ENCODE data around the gene MKLN1. TPM values are rescaled to one million over a fixed set of nuclear protein-coding genes. Genes with fewer than 3 reads are reported as not detected.
"Not testable (repeated sequence)": the region's sequence is repeated elsewhere in the genome, so short reads cannot be mapped to it uniquely, and the experiment has no call there.

The MKLN1 gene
- total RNA-seq, 1 donor from 2014 or later = 66.0 TPM

GRCh38 chr7:131456338-131456737 is 128.7 kb downstream of the MKLN1 start:
- intact Hi-C loops (cut with DNase I) = no loop called here
- no peak overlapping the region for H3K27ac ChIP-seq
- H3K9me3 ChIP-seq = no peaks in the 10 kb centered on the region

GRCh38 chr7:131459256-131459655 is 131.6 kb downstream of the MKLN1 start:
- Histone ChIP-seq H3K9me3 (no peaks in the 10 kb centered on the region), H3K4me1 (no peaks in the 10 kb centered on the region), H3K4me3 (no peak overlapping the region), H3K27ac (no peak overlapping the region), H3K36me3 (peaks cover 22% of the 10 kb centered on the region), H3K27me3 (no peaks in the 10 kb centered on the region)
- no peak for TF ChIP-seq CTCF (IDR thresholded peaks at IDR 0.05)
- intact Hi-C loops (cut with DNase I) = no loop called here
- ATAC-seq = no peak
- DNase-seq = no peak

More at GRCh38 chr7:131456338-131456737, 128.7 kb downstream of the MKLN1 start:
- Histone ChIP-seq H3K4me3 (no peak overlapping the region), H3K4me1 (no peaks in the 10 kb centered on the region), H3K27me3 (no peaks in the 10 kb centered on the region), H3K36me3 (peaks cover 7% of the 10 kb centered on the region)
- DNase-seq = no peak
- ATAC-seq = no peak
- no peak for TF ChIP-seq CTCF (IDR thresholded peaks at IDR 0.05)

- H3K36me3 ChIP-seq = peaks cover 50% of the 10 kb centered on the region
- TF ChIP-seq CTCF (IDR thresholded peaks at IDR 0.05) = no peak
- H3K4me3 ChIP-seq = no peak overlapping the region
- no peaks in the 10 kb centered on the region for H3K9me3 ChIP-seq
- no peaks in the 10 kb centered on the region for H3K4me1 ChIP-seq
- DNase-seq (no peak), ATAC-seq (no peak)
- intact Hi-C loops (cut with DNase I) = no loop called here
- no peaks in the 10 kb centered on the region for H3K27me3 ChIP-seq
- H3K27ac ChIP-seq = no peak overlapping the region
Measured at GRCh38 chr7:131462059-131462458, 134.4 kb downstream of the MKLN1 start.

GRCh38 chr7:131462715-131463114 is 135.0 kb downstream of the MKLN1 start:
- DNase-seq; H3K27me3 ChIP-seq; H3K9me3 ChIP-seq; ATAC-seq; H3K27ac ChIP-seq; H3K4me1 ChIP-seq; H3K4me3 ChIP-seq; intact Hi-C loops (cut with DNase I): not testable (repeated sequence)
- peaks cover 57% of the 10 kb centered on the region for H3K36me3 ChIP-seq

GRCh38 chr7:131466735-131467365 is 139.2 kb downstream of the MKLN1 start:
- H3K9me3 ChIP-seq = no peaks in the 10 kb centered on the region
- H3K36me3 ChIP-seq = peaks cover 90% of the 10 kb centered on the region
- no peak for DNase-seq
- TF ChIP-seq CTCF (IDR thresholded peaks at IDR 0.05) = no peak
- H3K4me3 ChIP-seq = no peak overlapping the region
- no peak for ATAC-seq
- intact Hi-C loops (cut with DNase I) = no loop called here
- H3K4me1 ChIP-seq = no peaks in the 10 kb centered on the region
- no peak overlapping the region for H3K27ac ChIP-seq
- H3K27me3 ChIP-seq = no peaks in the 10 kb centered on the region

- DNase-seq (no peak), ATAC-seq (no peak)
- intact Hi-C loops (cut with DNase I) = no loop called here
- H3K4me3 ChIP-seq = no peak overlapping the region
- no peaks in the 10 kb centered on the region for H3K4me1 ChIP-seq
- H3K27me3 ChIP-seq = no peaks in the 10 kb centered on the region
- no peaks in the 10 kb centered on the region for H3K9me3 ChIP-seq
- no peak for TF ChIP-seq CTCF (IDR thresholded peaks at IDR 0.05)
- H3K27ac ChIP-seq = no peak overlapping the region
- H3K36me3 ChIP-seq = peaks cover 93% of the 10 kb centered on the region
Measured at GRCh38 chr7:131467788-131468187, 140.1 kb downstream of the MKLN1 start.
